ENCODE data around the gene PIK3C2G. TPM values are rescaled to one million over a fixed set of nuclear protein-coding genes. Genes with fewer than 3 reads are reported as not detected.

The PIK3C2G gene
- total and polyA plus RNA-seq, 10 of the 15 experiments (the other 5 are each of a cell fraction or from before 2014, with no cell fraction given) = not detected

GRCh38 chr12:18629916-18630315 is 368.6 kb downstream of the PIK3C2G start (continued):
- no peak for TF ChIP-seq CUX1 (IDR thresholded peaks at IDR 0.05; ENCODE audit: insufficient replicate concordance, low read depth, low read length)

- POLR2A ChIA-PET = no interaction called here
- H2AFZ ChIP-seq (ENCODE audit: control insufficient read depth, low read depth, low read length) = no peak overlapping the region
- ATAC-seq (no peak), DNase-seq (ENCODE audit: low read depth, low spot score) (no peak), FAIRE-seq (no peak)
- no peaks in the 10 kb centered on the region for H3K4me1 ChIP-seq (ENCODE audit: control insufficient read depth, insufficient read depth, low read length)
- no TSS peak for BruUV-seq (replicated peaks)
- in situ Hi-C loops (cut with MboI) = no loop called here
- H3K27ac ChIP-seq (ENCODE audit: control insufficient read depth, insufficient read depth) = no peak overlapping the region
- no peaks in the 10 kb centered on the region for H3K79me2 ChIP-seq (ENCODE audit: control insufficient read depth, insufficient read depth, low read length)
- intact Hi-C loops (cut with micrococcal nuclease; ENCODE audit: unreplicated experiment) = no loop called here
- SMC1A ChIA-PET (ENCODE audit: uncharacterized antibody, unreplicated experiment) = no interaction called here
- RAD21 ChIA-PET (ENCODE audit: unreplicated experiment) = no interaction called here
- CTCF ChIA-PET = no interaction called here
- no peak overlapping the region for H3K4me3 ChIP-seq
- no peaks in the 10 kb centered on the region for H3K36me3 ChIP-seq (ENCODE audit: control insufficient read depth in 2 of 2, insufficient read depth in 2 of 2, low read length in 1 of 2)
- H3K9me3 ChIP-seq (replicated peaks; ENCODE audit: control insufficient read depth, insufficient read depth, low read length) = no peaks in the 10 kb centered on the region
- no peak overlapping the region for H3K9ac ChIP-seq (ENCODE audit: control insufficient read depth, insufficient read depth, low read length)
- TF ChIP-seq IRF3 (IDR thresholded peaks at IDR 0.05) (no peak), TCF7 (IDR thresholded peaks at IDR 0.05; ENCODE audit: borderline replicate concordance) (no peak), CREM (IDR thresholded peaks at IDR 0.05; ENCODE audit: low read depth) (no peak), TCF3 (IDR thresholded peaks at IDR 0.05; ENCODE audit: borderline replicate concordance, insufficient read depth, low read depth, low read length) (no peak), MYB (IDR thresholded peaks at IDR 0.05; ENCODE audit: borderline replicate concordance, low read depth, low read length) (no peak), USF1 (IDR thresholded peaks at IDR 0.05; ENCODE audit: borderline replicate concordance, extremely low read length, insufficient read depth, low read depth, low read length) (no peak), NR2F1 (conservative IDR thresholded peaks at IDR 0.05) (no peak), WRNIP1 (IDR thresholded peaks at IDR 0.05; ENCODE audit: borderline replicate concordance, low read depth, low read length) (no peak), SUPT20H (IDR thresholded peaks at IDR 0.05; ENCODE audit: borderline replicate concordance, control insufficient read depth, low read depth, low read length) (no peak), SMAD5 (IDR thresholded peaks at IDR 0.05; ENCODE audit: low read depth) (no peak), MAX (IDR thresholded peaks at IDR 0.05; ENCODE audit: low read depth, low read length) (no peak)
- TF ChIP-seq, protein P1, sequence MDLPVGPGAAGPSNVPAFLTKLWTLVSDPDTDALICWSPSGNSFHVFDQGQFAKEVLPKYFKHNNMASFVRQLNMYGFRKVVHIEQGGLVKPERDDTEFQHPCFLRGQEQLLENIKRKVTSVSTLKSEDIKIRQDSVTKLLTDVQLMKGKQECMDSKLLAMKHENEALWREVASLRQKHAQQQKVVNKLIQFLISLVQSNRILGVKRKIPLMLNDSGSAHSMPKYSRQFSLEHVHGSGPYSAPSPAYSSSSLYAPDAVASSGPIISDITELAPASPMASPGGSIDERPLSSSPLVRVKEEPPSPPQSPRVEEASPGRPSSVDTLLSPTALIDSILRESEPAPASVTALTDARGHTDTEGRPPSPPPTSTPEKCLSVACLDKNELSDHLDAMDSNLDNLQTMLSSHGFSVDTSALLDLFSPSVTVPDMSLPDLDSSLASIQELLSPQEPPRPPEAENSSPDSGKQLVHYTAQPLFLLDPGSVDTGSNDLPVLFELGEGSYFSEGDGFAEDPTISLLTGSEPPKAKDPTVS (IDR thresholded peaks at IDR 0.05; ENCODE audit: low read depth, low read length) = no peak
- H4K20me1 ChIP-seq (ENCODE audit: control insufficient read depth, insufficient read depth) = no peaks in the 10 kb centered on the region
- H3K4me2 ChIP-seq (ENCODE audit: control insufficient read depth, insufficient read depth) = no peak overlapping the region
- H3K27me3 ChIP-seq (replicated peaks in 1 of 2; ENCODE audit: control insufficient read depth in 2 of 2, insufficient read depth in 2 of 2, low read length in 1 of 2) = no peaks in the 10 kb centered on the region
- WGBS (ENCODE audit: insufficient coverage, insufficient replicate concordance, low lambda C conversion rate, missing lambda C conversion rate) = 34% methylated on average over 5 of the region's 5 CpGs
These were observed 370.0 kb downstream of the PIK3C2G start for GRCh38 chr12:18631339-18631738.

All from GM12878 (cell line).